PC-9 (cell line): ENCODE measurements around the gene ASIC4. TPM values are rescaled to one million over a fixed set of nuclear protein-coding genes. Genes with fewer than 3 reads are reported as not detected.

Source experiments
- BruUV-seq: library from RNA; stranded (reverse); fragments of 400-500 nt; replicated peaks from 2 replicates; lab custom pipeline; 2021; lab: Mats Ljungman, UMichigan
- CTCF ChIA-PET: fragments of 300-600 bp; sonication (Branson Sonifier 250); formaldehyde crosslinking; loops from one replicate; lab custom pipeline; 2022; ENCODE audit warnings: antibody characterized with exemption; lab: Charles Lee
- POLR2A ChIA-PET: fragments of 300-600 bp; sonication (Branson Sonifier 250); formaldehyde crosslinking; loops from one replicate; lab custom pipeline; 2022; ENCODE audit warnings: antibody characterized with exemption; ENCODE audit not compliant: unreplicated experiment; lab: Charles Lee
- DNase-seq, 2 experiments: peaks; one replicate each; pipeline versions ENCODE4 v3.0.0 to v3.0.0-alpha.2; 2015 to 2022; ENCODE audit warnings: mixed read lengths in 1 of 2
- H2AFZ ChIP-seq: fragments of 200-600 bp; sonication (generic); 2 replicates; pipeline ENCODE4 v1.8.1; 2017; ENCODE audit warnings: antibody characterized with exemption
- H3F3A ChIP-seq: fragments of 200-600 bp; sonication (generic); 2 replicates; pipeline ENCODE4 v1.8.1; 2017; ENCODE audit warnings: antibody characterized with exemption, mild to moderate bottlenecking, low read depth; ENCODE audit not compliant: insufficient read depth
- H3K27ac ChIP-seq: fragments of 200-600 bp; sonication (generic); 2 replicates; pipeline ENCODE4 v1.6.1; 2016; ENCODE audit warnings: mixed run types
- H3K27me3 ChIP-seq: fragments of 200-600 bp; sonication (generic); 2 replicates; pipeline ENCODE4 v1.6.1; 2016; ENCODE audit warnings: low read depth, mixed run types; ENCODE audit not compliant: insufficient read depth
- H3K36me3 ChIP-seq: fragments of 200-600 bp; sonication (generic); 2 replicates; pipeline ENCODE4 v1.6.1; 2016; ENCODE audit warnings: low read depth, mixed run types
- H3K4me1 ChIP-seq: fragments of 200-600 bp; sonication (generic); replicated peaks from 2 replicates; pipeline ENCODE4 v1.6.1; 2016; ENCODE audit warnings: mixed run types; ENCODE audit not compliant: insufficient read depth
- H3K4me2 ChIP-seq: fragments of 200-600 bp; sonication (generic); 2 replicates; pipeline ENCODE4 v1.6.1; 2017; ENCODE audit warnings: mixed run types
- H3K4me3 ChIP-seq: fragments of 200-600 bp; sonication (generic); 2 replicates; pipeline ENCODE4 v1.6.1; 2016; ENCODE audit warnings: mixed run types
- H3K79me2 ChIP-seq: fragments of 200-600 bp; sonication (generic); 2 replicates; pipeline ENCODE4 v1.6.1; 2017; ENCODE audit warnings: low read depth, mixed run types
- H3K9me2 ChIP-seq: fragments of 200-600 bp; sonication (generic); 2 replicates; pipeline ENCODE4 v1.8.1; 2017; ENCODE audit warnings: mild to moderate bottlenecking; ENCODE audit not compliant: insufficient read depth
- H3K9me3 ChIP-seq: fragments of 200-600 bp; sonication (generic); 2 replicates; pipeline ENCODE4 v1.8.1; 2016; ENCODE audit warnings: low read depth; ENCODE audit not compliant: insufficient read depth
- H4K20me1 ChIP-seq: fragments of 200-600 bp; sonication (generic); 2 replicates; pipeline ENCODE4 v1.8.1; 2017; ENCODE audit not compliant: insufficient read depth
- CTCF ChIP-seq: fragments of 200-600 bp; sonication (generic); conservative IDR thresholded peaks from 2 replicates; pipeline ENCODE4 v1.6.1; 2017; ENCODE audit warnings: mixed run types, antibody characterized with exemption, mild to moderate bottlenecking, moderate library complexity
- EZH2 ChIP-seq: fragments of 200-600 bp; sonication (generic); IDR thresholded peaks from 2 replicates; pipeline ENCODE4 v1.8.0; 2017; ENCODE audit warnings: antibody characterized with exemption, low read depth
- intact Hi-C: fragments of 100-400 bp; cut with micrococcal nuclease; formaldehyde crosslinking; loops from one replicate; pipeline ENCODE4 v1.10.0; 2022; ENCODE audit not compliant: unreplicated experiment
- total RNA-seq: library from RNA; stranded (reverse); gene quantifications from 2 replicates; pipeline ENCODE4 v1.2.3, GENCODE V29; 2021

Gene ASIC4
- total RNA-seq, 1 experiment from 2014 or later: 0.22 TPM

GRCh38 chr2:219567791-219568361 is 53.6 kb downstream of the ASIC4 start:
- no peak for TF ChIP-seq CTCF
- TF ChIP-seq EZH2: no peak
- CTCF ChIA-PET: no interaction called here

GRCh38 chr2:219569041-219569440 is 54.8 kb downstream of the ASIC4 start:
- no peak for TF ChIP-seq CTCF
- no TSS peak for BruUV-seq
- Histone ChIP-seq H3K4me2 (peak overlapping the region; percentile 98), H3F3A (peaks cover 13% of the 10 kb centered on the region), H3K36me3 (no peaks in the 10 kb centered on the region), H3K4me3 (peak overlapping the region; percentile 67; the same call in 1 of the 2 replicates), H3K27ac (no peak overlapping the region; the same call in 1 of the 2 replicates), H3K79me2 (peaks cover 13% of the 10 kb centered on the region), H2AFZ (no peak overlapping the region), H4K20me1 (no peaks in the 10 kb centered on the region), H3K4me1 (peaks cover 28% of the 10 kb centered on the region), H3K27me3 (no peaks in the 10 kb centered on the region), H3K9me3 (no peaks in the 10 kb centered on the region), H3K9me2 (no peaks in the 10 kb centered on the region)
- intact Hi-C loops: no loop called here
- DNase-seq: peak; percentile 79 to 91
- CTCF ChIA-PET: no interaction called here
- POLR2A ChIA-PET: interaction anchor here (0.7 to 1.1 kb wide), 3 partner anchors 8 to 27 kb away, joined by 4 to 6 read pairs (median 6); no protein-coding TSS in a partner anchor

More at GRCh38 chr2:219567791-219568361, 53.6 kb downstream of the ASIC4 start:
- peaks cover 13% of the 10 kb centered on the region for H3K79me2 ChIP-seq
- no peak overlapping the region for H3K4me3 ChIP-seq
- no peaks in the 10 kb centered on the region for H3K9me2 ChIP-seq
- no peaks in the 10 kb centered on the region for H4K20me1 ChIP-seq
- no peak overlapping the region for H3K4me2 ChIP-seq
- peaks cover 13% of the 10 kb centered on the region for H3F3A ChIP-seq
- no TSS peak for BruUV-seq
- H3K9me3 ChIP-seq: no peaks in the 10 kb centered on the region
- H3K4me1 ChIP-seq: peaks cover 28% of the 10 kb centered on the region
- no peak overlapping the region for H2AFZ ChIP-seq
- H3K36me3 ChIP-seq: no peaks in the 10 kb centered on the region
- POLR2A ChIA-PET: no interaction called here
- DNase-seq: no peak
- H3K27ac ChIP-seq: no peak overlapping the region
- intact Hi-C loops: no loop called here
- H3K27me3 ChIP-seq: no peaks in the 10 kb centered on the region

GRCh38 chr2:219569635-219570034 is 55.4 kb downstream of the ASIC4 start:
- POLR2A ChIA-PET: interaction anchor here (0.8 to 1.1 kb wide), 2 partner anchors 26 to 27 kb away, joined by 6 read pairs; no protein-coding TSS in a partner anchor
- H3K4me2 ChIP-seq: peak overlapping the region; percentile 98
- H3K27ac ChIP-seq: peak overlapping the region; percentile 28
- H3K9me3 ChIP-seq: no peaks in the 10 kb centered on the region
- no peak for TF ChIP-seq CTCF
- TF ChIP-seq EZH2: no peak
- H3K27me3 ChIP-seq: no peaks in the 10 kb centered on the region
- H3K4me1 ChIP-seq: peaks cover 28% of the 10 kb centered on the region
- no peaks in the 10 kb centered on the region for H3K36me3 ChIP-seq
- CTCF ChIA-PET: no interaction called here
- intact Hi-C loops: loop anchor here (2.0 kb wide), 1 partner anchor 27 kb away; the partner anchor contains the start of gene CHPF
- no peak for DNase-seq
- H2AFZ ChIP-seq: peak overlapping the region; percentile 67
- peaks cover 13% of the 10 kb centered on the region for H3K79me2 ChIP-seq
- BruUV-seq: TSS peak; percentile 46
- H3K4me3 ChIP-seq: peak overlapping the region; percentile 67
- no peaks in the 10 kb centered on the region for H4K20me1 ChIP-seq
- H3F3A ChIP-seq: peaks cover 13% of the 10 kb centered on the region
- H3K9me2 ChIP-seq: no peaks in the 10 kb centered on the region
